ENCODE results near the gene ADGRV1.

DNA sequence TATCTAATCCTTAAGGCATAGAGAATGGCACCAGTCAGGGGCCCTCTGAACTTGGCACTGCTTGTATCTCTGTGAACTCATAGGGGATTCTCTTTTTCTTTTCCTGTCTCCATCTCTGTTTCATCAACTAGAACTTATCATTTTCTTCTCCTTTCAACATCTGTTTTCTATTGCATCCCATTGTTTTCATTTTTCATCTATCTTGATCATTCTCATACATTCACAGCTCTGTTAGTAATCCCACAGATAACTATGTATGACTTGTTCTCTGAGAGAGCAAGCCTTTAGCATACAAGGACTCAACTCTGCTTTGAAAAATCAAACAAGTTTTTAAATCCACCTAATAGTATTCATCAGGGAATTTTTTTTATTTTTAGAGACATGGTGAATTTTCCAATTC is 560.2 kb downstream of the ADGRV1 start:
- TF ChIP-seq CTCF (IDR thresholded peaks at IDR 0.05; ENCODE audit: borderline replicate concordance, extremely low read depth, low read length, poor library complexity, severe bottlenecking) (no peak), EZH2 (IDR thresholded peaks at IDR 0.05; ENCODE audit: borderline replicate concordance, low read depth, low read length, severe bottlenecking) (no peak)

Measured in DND-41 (cell line).